ENCODE measurements around the gene BBS9. TPM values are rescaled to one million over a fixed set of nuclear protein-coding genes. Genes with fewer than 3 reads are reported as not detected.
"Not testable (repeated sequence)": the region's sequence is repeated elsewhere in the genome, so short reads cannot be mapped to it uniquely, and the experiment has no call there.

The BBS9 gene
- total RNA-seq, 1 donor from 2014 or later: 18.6 TPM

DNA sequence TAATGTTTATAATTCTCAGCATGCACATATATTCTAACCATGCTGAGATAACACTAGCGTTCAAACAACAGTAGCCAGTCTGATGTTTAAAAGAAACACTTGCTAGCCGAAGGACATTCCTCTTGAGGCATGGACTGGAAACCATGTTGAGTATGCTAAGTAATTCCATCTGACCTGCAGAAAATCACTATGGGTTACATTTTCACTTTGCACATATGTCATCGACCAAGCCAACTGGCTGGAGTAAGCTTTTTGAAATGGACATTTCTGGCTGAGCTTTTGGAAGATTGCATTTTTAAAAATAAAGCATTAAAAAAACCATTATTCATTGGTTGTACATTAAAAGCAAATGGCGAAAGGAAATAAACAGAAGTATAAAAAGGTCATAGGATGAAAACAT lies 88.2 kb downstream of the BBS9 start:
- Mint-ChIP-seq H3K9me3 (peaks cover 2% of the 10 kb centered on the region), H3K36me3 (ENCODE audit: low read depth) (peaks cover 27% of the 10 kb centered on the region), H3K4me3 (no peak overlapping the region), H3K27me3 (no peaks in the 10 kb centered on the region), H3K27ac (no peak overlapping the region), H3K4me1 (no peaks in the 10 kb centered on the region)
- ChIA-PET POLR2A (no interaction called here), CTCF (no interaction called here)
- intact Hi-C loops (cut with micrococcal nuclease): no loop called here
- no peak for ATAC-seq (ENCODE audit: low read depth)
- TF ChIP-seq, protein P1, sequence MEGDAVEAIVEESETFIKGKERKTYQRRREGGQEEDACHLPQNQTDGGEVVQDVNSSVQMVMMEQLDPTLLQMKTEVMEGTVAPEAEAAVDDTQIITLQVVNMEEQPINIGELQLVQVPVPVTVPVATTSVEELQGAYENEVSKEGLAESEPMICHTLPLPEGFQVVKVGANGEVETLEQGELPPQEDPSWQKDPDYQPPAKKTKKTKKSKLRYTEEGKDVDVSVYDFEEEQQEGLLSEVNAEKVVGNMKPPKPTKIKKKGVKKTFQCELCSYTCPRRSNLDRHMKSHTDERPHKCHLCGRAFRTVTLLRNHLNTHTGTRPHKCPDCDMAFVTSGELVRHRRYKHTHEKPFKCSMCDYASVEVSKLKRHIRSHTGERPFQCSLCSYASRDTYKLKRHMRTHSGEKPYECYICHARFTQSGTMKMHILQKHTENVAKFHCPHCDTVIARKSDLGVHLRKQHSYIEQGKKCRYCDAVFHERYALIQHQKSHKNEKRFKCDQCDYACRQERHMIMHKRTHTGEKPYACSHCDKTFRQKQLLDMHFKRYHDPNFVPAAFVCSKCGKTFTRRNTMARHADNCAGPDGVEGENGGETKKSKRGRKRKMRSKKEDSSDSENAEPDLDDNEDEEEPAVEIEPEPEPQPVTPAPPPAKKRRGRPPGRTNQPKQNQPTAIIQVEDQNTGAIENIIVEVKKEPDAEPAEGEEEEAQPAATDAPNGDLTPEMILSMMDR (IDR thresholded peaks at IDR 0.05): no peak
- no peak for DNase-seq

DNA sequence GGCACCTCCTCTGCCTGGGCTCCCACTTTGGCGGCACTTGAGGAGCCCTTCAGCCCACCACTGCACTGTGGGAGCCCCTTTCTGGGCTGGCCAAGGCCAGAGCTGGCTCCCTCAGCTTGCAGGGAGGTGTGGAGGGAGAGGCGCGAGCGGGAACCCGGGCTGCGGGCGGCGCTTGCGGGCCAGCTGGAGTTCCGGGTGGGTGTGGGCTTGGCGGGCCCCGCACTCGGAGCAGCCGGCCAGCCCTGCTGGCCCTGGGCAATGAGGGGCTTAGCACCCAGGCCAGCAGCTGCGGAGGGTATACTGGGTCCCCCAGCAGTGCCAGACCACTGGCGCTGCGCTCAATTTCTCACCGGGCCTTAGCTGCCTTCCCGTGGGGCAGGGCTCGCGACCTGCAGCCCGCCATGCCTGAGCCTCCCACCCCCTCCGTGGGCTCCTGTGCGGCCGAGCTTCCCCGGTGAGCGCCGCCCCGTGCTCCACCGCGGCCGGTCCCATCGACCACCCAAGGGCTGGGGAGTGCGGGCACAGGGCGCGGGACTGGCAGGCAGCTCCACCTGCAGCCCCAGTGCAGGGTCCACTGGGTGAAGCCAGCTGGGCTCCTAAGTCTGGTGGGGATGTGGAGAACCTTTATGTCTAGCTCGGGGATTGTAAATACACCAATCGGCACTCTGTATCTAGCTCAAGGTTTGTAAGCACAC lies 89.6 kb downstream of the BBS9 start:
- POLR2A ChIA-PET; DNase-seq; intact Hi-C loops (cut with micrococcal nuclease); H3K4me1 Mint-ChIP-seq; H3K27ac Mint-ChIP-seq; H3K9me3 Mint-ChIP-seq; H3K27me3 Mint-ChIP-seq; ATAC-seq (ENCODE audit: low read depth); H3K4me3 Mint-ChIP-seq; CTCF ChIA-PET: not testable (repeated sequence)
- H3K36me3 Mint-ChIP-seq (ENCODE audit: low read depth): peaks cover 20% of the 10 kb centered on the region

GRCh38 chr7:33220231-33220630 lies 90.9 kb downstream of the BBS9 start:
- ChIA-PET POLR2A (no interaction called here), CTCF (no interaction called here)
- Mint-ChIP-seq H3K36me3 (ENCODE audit: low read depth) (peaks cover 9% of the 10 kb centered on the region), H3K27ac (no peak overlapping the region), H3K4me3 (no peak overlapping the region), H3K4me1 (no peaks in the 10 kb centered on the region), H3K27me3 (no peaks in the 10 kb centered on the region), H3K9me3 (peaks cover 2% of the 10 kb centered on the region)
- no peak for ATAC-seq (ENCODE audit: low read depth)
- TF ChIP-seq, protein P1 (IDR thresholded peaks at IDR 0.05): no peak
- no peak for DNase-seq
- intact Hi-C loops (cut with micrococcal nuclease): no loop called here

GRCh38 chr7:33221390-33221789 lies 92.0 kb downstream of the BBS9 start:
- Mint-ChIP-seq H3K4me3 (no peak overlapping the region), H3K27ac (no peak overlapping the region), H3K36me3 (ENCODE audit: low read depth) (peaks cover 4% of the 10 kb centered on the region), H3K27me3 (no peaks in the 10 kb centered on the region), H3K9me3 (peaks cover 2% of the 10 kb centered on the region), H3K4me1 (no peaks in the 10 kb centered on the region)
- ChIA-PET POLR2A (no interaction called here), CTCF (no interaction called here)
- ATAC-seq (ENCODE audit: low read depth): no peak
- TF ChIP-seq, protein P1 (IDR thresholded peaks at IDR 0.05): no peak
- intact Hi-C loops (cut with micrococcal nuclease): no loop called here
- DNase-seq: no peak

- Mint-ChIP-seq H3K27me3 (no peaks in the 10 kb centered on the region), H3K4me1 (peaks cover 11% of the 10 kb centered on the region), H3K9me3 (no peaks in the 10 kb centered on the region), H3K4me3 (no peak overlapping the region), H3K36me3 (ENCODE audit: low read depth) (no peaks in the 10 kb centered on the region), H3K27ac (no peak overlapping the region)
- intact Hi-C loops (cut with micrococcal nuclease): no loop called here
- CTCF ChIA-PET: no interaction called here
- POLR2A ChIA-PET: no interaction called here
- ATAC-seq (ENCODE audit: low read depth) (no peak), DNase-seq (no peak)
- TF ChIP-seq, protein P1 (IDR thresholded peaks at IDR 0.05): no peak
These were observed 103.3 kb downstream of the BBS9 start for GRCh38 chr7:33232632-33233145.
